SK-N-SH (cell line): ENCODE measurements around the gene GPR137.

Source experiments
- CTCF ChIP-seq: fragments of 200-600 bp; sonication (generic); IDR thresholded peaks from 2 replicates; pipeline ENCODE4 v1.6.1; 2017; ENCODE audit warnings: antibody characterized with exemption, mild to moderate bottlenecking, moderate library complexity
- EP300 ChIP-seq, 2 experiments: IDR thresholded peaks; 2 replicates each; pipeline versions ENCODE4 v1.4.0 to v1.6.1; 2012; ENCODE audit warnings: borderline replicate concordance in 1 of 2, low read depth in 1 of 2, low read length in 1 of 2
- GABPA ChIP-seq: IDR thresholded peaks from 2 replicates; pipeline ENCODE4 v1.4.0; 2012; ENCODE audit warnings: low read depth, mild to moderate bottlenecking
- MAX ChIP-seq: IDR thresholded peaks from 2 replicates; pipeline ENCODE4 v1.4.0; 2012; ENCODE audit warnings: low read depth
- MEF2A ChIP-seq: IDR thresholded peaks from 2 replicates; pipeline ENCODE4 v1.4.0; 2012; ENCODE audit warnings: low read depth, borderline replicate concordance
- MXI1 ChIP-seq: IDR thresholded peaks from 2 replicates; pipeline ENCODE4 v1.6.1; 2012; ENCODE audit warnings: mild to moderate bottlenecking, low read depth, low read length, improper control_type of control experiment
- NRF1 ChIP-seq: IDR thresholded peaks from 2 replicates; pipeline ENCODE4 v1.6.1; 2012; ENCODE audit warnings: low read depth, mild to moderate bottlenecking, low read length
- POLR2AphosphoS5 ChIP-seq: IDR thresholded peaks from 2 replicates; pipeline ENCODE4 v1.6.1; 2012; ENCODE audit warnings: low read depth, low read length
- RFX5 ChIP-seq: IDR thresholded peaks from 2 replicates; pipeline ENCODE4 v1.6.1; 2012; ENCODE audit warnings: mild to moderate bottlenecking, improper control_type of control experiment, low read length
- RXRA ChIP-seq: IDR thresholded peaks from 2 replicates; pipeline ENCODE4 v1.4.0; 2012; ENCODE audit warnings: low read depth, mild to moderate bottlenecking, borderline replicate concordance
- TEAD4 ChIP-seq: IDR thresholded peaks from 2 replicates; pipeline ENCODE4 v1.4.0; 2012; ENCODE audit warnings: mild to moderate bottlenecking, borderline replicate concordance; ENCODE audit not compliant: insufficient read depth
- USF2 ChIP-seq: fragments of 150-350 bp; IDR thresholded peaks from 2 replicates; pipeline ENCODE4 v1.6.1; 2017; ENCODE audit warnings: antibody characterized with exemption, low read length, low read depth, borderline replicate concordance

GRCh38 chr11:64299847-64300648 lies 14.4 kb downstream of the GPR137 start, which contains the start of gene CATSPERZ:
- TF ChIP-seq EP300 (IDR thresholded peaks at IDR 0.05; ENCODE audit: borderline replicate concordance in 1 of 2, low read depth in 1 of 2, low read length in 1 of 2) (no peak), CTCF (no peak), MEF2A (no peak), POLR2AphosphoS5 (no peak), RFX5 (no peak), RXRA (no peak), NRF1 (no peak), TEAD4 (no peak), MXI1 (no peak), USF2 (no peak), MAX (no peak), GABPA (no peak)
